ENCODE measurements around the gene FFAR2. TPM values are rescaled to one million over a fixed set of nuclear protein-coding genes. Genes with fewer than 3 reads are reported as not detected.
"Not testable (repeated sequence)": the region's sequence is repeated elsewhere in the genome, so short reads cannot be mapped to it uniquely, and the experiment has no call there.

Gene FFAR2
- total and polyA plus RNA-seq, 8 donors: 0.35 to 1.4 (median 0.54) TPM; not detected in 4

GRCh38 chr19:35461060-35461459 is 13.0 kb downstream of the FFAR2 start:
- TF ChIP-seq POLR2A (IDR thresholded peaks at IDR 0.05) (no peak), EP300 (IDR thresholded peaks at IDR 0.05) (no peak), CTCF (IDR thresholded peaks at IDR 0.05) (no peak), POLR2AphosphoS5 (IDR thresholded peaks at IDR 0.05) (no peak)
- WGBS, 5 donors: 52 to 68% (median 56%) methylated on average over 9 of the region's 9 CpGs
- intact Hi-C loops (cut with DNase I; ENCODE audit: low total_unique reads): no loop called here
- H3K9me3 ChIP-seq: no peaks in the 10 kb centered on the region
- peak in 1 of 2 donors; percentile 38 for DNase-seq
- H3K27ac ChIP-seq: peak overlapping the region in 1 of 5 donors; percentile 76
- H3K27me3 ChIP-seq: no peaks in the 10 kb centered on the region
- H3K4me3 ChIP-seq: no peak overlapping the region
- peaks cover 21 to 57% (median 30%) of the 10 kb centered on the region in 4 donors for H3K4me1 ChIP-seq
- no peaks in the 10 kb centered on the region for H3K36me3 ChIP-seq

- DNase-seq; H3K27me3 ChIP-seq; H3K36me3 ChIP-seq; intact Hi-C loops (cut with DNase I; ENCODE audit: low total_unique reads); H3K4me3 ChIP-seq; H3K9me3 ChIP-seq: not testable (repeated sequence)
- peak overlapping the region in 1 of 5 donors; percentile 49 for H3K27ac ChIP-seq
- peaks cover 21 to 57% (median 30%) of the 10 kb centered on the region in 4 donors for H3K4me1 ChIP-seq
Measured at GRCh38 chr19:35461788-35462187, 13.7 kb downstream of the FFAR2 start.

GRCh38 chr19:35462476-35462953 is 14.5 kb downstream of the FFAR2 start:
- peak in 1 of 2 donors; percentile 72 for DNase-seq
- Histone ChIP-seq H3K27me3 (no peaks in the 10 kb centered on the region), H3K4me3 (no peak overlapping the region), H3K27ac (peak overlapping the region; percentile 14 to 56 (median 38)), H3K4me1 (peaks cover 21 to 57% (median 30%) of the 10 kb centered on the region in 4 donors), H3K36me3 (no peaks in the 10 kb centered on the region), H3K9me3 (no peaks in the 10 kb centered on the region)
- 40 to 56% (median 52%) methylated on average over 6 of the region's 6 CpGs for WGBS, 5 donors
- TF ChIP-seq CTCF (IDR thresholded peaks at IDR 0.05) (no peak), POLR2AphosphoS5 (IDR thresholded peaks at IDR 0.05) (peak in 2 of 3 donors; percentile 8 to 46)
- intact Hi-C loops (cut with DNase I; ENCODE audit: low total_unique reads): no loop called here

- Histone ChIP-seq H3K27ac (peak overlapping the region in 3 of 5 donors; percentile 38 to 56 (median 49)), H3K4me1 (peaks cover 21 to 55% (median 27%) of the 10 kb centered on the region in 4 donors)
- H3K27me3 ChIP-seq; DNase-seq; intact Hi-C loops (cut with DNase I; ENCODE audit: low total_unique reads); H3K9me3 ChIP-seq; H3K4me3 ChIP-seq; H3K36me3 ChIP-seq: not testable (repeated sequence)
- WGBS, 5 donors: 62 to 70% (median 68%) methylated on average over 7 of the region's 7 CpGs
Measured at GRCh38 chr19:35462956-35463355, 14.9 kb downstream of the FFAR2 start.

- no peaks in the 10 kb centered on the region for H3K9me3 ChIP-seq
- H3K27me3 ChIP-seq: no peaks in the 10 kb centered on the region
- H3K36me3 ChIP-seq: no peaks in the 10 kb centered on the region
- H3K4me1 ChIP-seq: peaks cover 4 to 29% (median 9%) of the 10 kb centered on the region in 4 donors
- DNase-seq: no peak
- TF ChIP-seq EP300 (IDR thresholded peaks at IDR 0.05): no peak
- TF ChIP-seq POLR2A (IDR thresholded peaks at IDR 0.05): no peak
- TF ChIP-seq POLR2AphosphoS5 (IDR thresholded peaks at IDR 0.05): no peak
- WGBS, 5 donors: 92 to 100% (median 95%) methylated on average over 1 of the region's 1 CpG
- intact Hi-C loops (cut with DNase I; ENCODE audit: low total_unique reads): loop anchor here (5.0 kb wide), 1 partner anchor 109 kb away; the partner anchor contains the start of gene FFAR3
- H3K27ac ChIP-seq: no peak overlapping the region
- no peak overlapping the region for H3K4me3 ChIP-seq
Measured at GRCh38 chr19:35466259-35466658, 18.2 kb downstream of the FFAR2 start.

- Histone ChIP-seq H3K27ac (no peak overlapping the region), H3K27me3 (no peaks in the 10 kb centered on the region), H3K4me3 (no peak overlapping the region), H3K9me3 (no peaks in the 10 kb centered on the region), H3K36me3 (no peaks in the 10 kb centered on the region), H3K4me1 (peaks cover 0 to 7% (median 6%) of the 10 kb centered on the region in 4 donors)
- DNase-seq: peak; percentile 70 to 85
- 13 to 24% (median 21%) methylated on average over 2 of the region's 2 CpGs for WGBS, 5 donors
- TF ChIP-seq CTCF (IDR thresholded peaks at IDR 0.05): peak in 5 of 7 experiments; percentile 57 to 84 (median 78)
- no peak for TF ChIP-seq EP300 (IDR thresholded peaks at IDR 0.05)
- peak in 1 of 3 donors; percentile 27 for TF ChIP-seq POLR2AphosphoS5 (IDR thresholded peaks at IDR 0.05)
- no peak for TF ChIP-seq POLR2A (IDR thresholded peaks at IDR 0.05)
- intact Hi-C loops (cut with DNase I; ENCODE audit: low total_unique reads): loop anchor here (5.0 kb wide), 1 partner anchor 111 kb away; the partner anchor contains the start of gene FFAR3
Measured at GRCh38 chr19:35468637-35469036, 20.6 kb downstream of the FFAR2 start.
